HepG2 (cell line): ENCODE results near the gene ARHGEF40. TPM values are rescaled to one million over a fixed set of nuclear protein-coding genes. Genes with fewer than 3 reads are reported as not detected.

Experiments
- AGO1 ChIP-seq: fragments of 200-400 bp; formaldehyde crosslinking; IDR thresholded peaks from 2 replicates; pipeline ENCODE4 v1.6.1; 2017; ENCODE audit warnings: mild to moderate bottlenecking, low read depth, low read length, moderate library complexity; ENCODE audit not compliant: poor library complexity, severe bottlenecking
- ARNTL ChIP-seq: sonication (generic); formaldehyde crosslinking; IDR thresholded peaks from 2 replicates; pipeline ENCODE4 v1.4.0; 2020; ENCODE audit warnings: mild to moderate bottlenecking, missing genetic modification reagents
- ASH2L ChIP-seq: fragments of 300-600, 200-600 bp; sonication (generic); IDR thresholded peaks from 2 replicates; pipeline ENCODE4 v1.7.0; 2017; ENCODE audit warnings: low read depth, mild to moderate bottlenecking, moderate library complexity, mixed read lengths, low read length; ENCODE audit not compliant: insufficient read length
- CAMTA2 ChIP-seq: sonication (generic); formaldehyde crosslinking; IDR thresholded peaks from 2 replicates; pipeline ENCODE4 v1.4.0; 2020; ENCODE audit warnings: mild to moderate bottlenecking, missing genetic modification reagents, borderline replicate concordance
- HDAC6 ChIP-seq: fragments of 200-600 bp; sonication (generic); IDR thresholded peaks from 2 replicates; pipeline ENCODE4 v1.7.0; 2017; ENCODE audit warnings: mild to moderate bottlenecking, antibody characterized with exemption, low read length, low read depth
- KDM3A ChIP-seq: IDR thresholded peaks from 2 replicates; pipeline ENCODE4 v1.6.1; 2018; ENCODE audit warnings: low read depth, missing compliant biosample characterization
- KDM6A ChIP-seq: IDR thresholded peaks from 2 replicates; pipeline ENCODE4 v1.6.1; 2016; ENCODE audit warnings: low read depth
- MXI1 ChIP-seq: IDR thresholded peaks from 3 replicates; pipeline ENCODE4 v1.6.1; 2012; ENCODE audit warnings: low read depth, low read length, inconsistent platforms, borderline replicate concordance
- NR2F6 ChIP-seq, 2 experiments: IDR thresholded peaks; 2 replicates each; pipeline ENCODE4 v1.6.1; 2016; ENCODE audit warnings: antibody characterized with exemption in 1 of 2, mild to moderate bottlenecking in 1 of 2
- PLRG1 ChIP-seq: fragments of 450-650 bp; conservative IDR thresholded peaks from 2 replicates; pipeline ENCODE4 v1.6.1; 2016
- POLR2A ChIP-seq, 2 experiments: IDR thresholded peaks; 2 replicates each; pipeline ENCODE4 v1.6.1; 2011; ENCODE audit warnings: low read depth in 2 of 2, low read length in 2 of 2, mild to moderate bottlenecking in 1 of 2, moderate library complexity in 1 of 2; ENCODE audit not compliant: insufficient read depth in 1 of 2
- RFXAP ChIP-seq: sonication (generic); formaldehyde crosslinking; IDR thresholded peaks from 2 replicates; pipeline ENCODE4 v1.4.0; 2020; ENCODE audit warnings: missing genetic modification reagents, borderline replicate concordance
- SALL1 ChIP-seq: sonication (generic); formaldehyde crosslinking; IDR thresholded peaks from 2 replicates; pipeline ENCODE4 v1.8.0; 2022; ENCODE audit warnings: mild to moderate bottlenecking, missing genetic modification reagents
- SSRP1 ChIP-seq: IDR thresholded peaks from 2 replicates; pipeline ENCODE4 v1.6.1; 2016; ENCODE audit warnings: control low read depth
- STAG1 ChIP-seq: sonication (generic); formaldehyde crosslinking; IDR thresholded peaks from 2 replicates; pipeline ENCODE4 v1.4.0; 2020; ENCODE audit warnings: missing genetic modification reagents
- TBL1XR1 ChIP-seq: fragments of 150-350 bp; IDR thresholded peaks from 2 replicates; pipeline ENCODE4 v1.6.1; 2014; ENCODE audit warnings: borderline replicate concordance, low read length; ENCODE audit not compliant: partially characterized antibody
- TEAD3 ChIP-seq: optimal IDR thresholded peaks from 2 replicates; pipeline ENCODE3; 2016; ENCODE audit warnings: borderline replicate concordance
- TFDP2 ChIP-seq: sonication (generic); formaldehyde crosslinking; IDR thresholded peaks from 2 replicates; pipeline ENCODE4 v1.4.0; 2020; ENCODE audit warnings: missing genetic modification reagents
- YEATS2 ChIP-seq: sonication (generic); formaldehyde crosslinking; IDR thresholded peaks from 2 replicates; pipeline ENCODE4 v1.4.0; 2020; ENCODE audit warnings: missing genetic modification reagents, borderline replicate concordance
- ZFAT ChIP-seq: sonication (generic); formaldehyde crosslinking; conservative IDR thresholded peaks from 2 replicates; pipeline ENCODE4 v1.8.1; 2023; ENCODE audit warnings: missing genetic modification reagents, inconsistent platforms
- ZFP36 ChIP-seq: fragments of 150-350 bp; IDR thresholded peaks from 2 replicates; pipeline ENCODE4 v1.6.1; 2018; ENCODE audit warnings: borderline replicate concordance, low read length, low read depth; ENCODE audit not compliant: partially characterized antibody
- ZKSCAN1 ChIP-seq: fragments of 150-350 bp; IDR thresholded peaks from 2 replicates; pipeline ENCODE4 v1.6.1; 2014; ENCODE audit warnings: low read length
- ZMYM3 ChIP-seq: sonication (generic); formaldehyde crosslinking; IDR thresholded peaks from 2 replicates; pipeline ENCODE4 v1.5.1; 2020; ENCODE audit warnings: mild to moderate bottlenecking, missing genetic modification reagents
- ZNF121 ChIP-seq: sonication (generic); formaldehyde crosslinking; IDR thresholded peaks from 2 replicates; pipeline ENCODE4 v1.5.0; 2020; ENCODE audit warnings: mild to moderate bottlenecking, missing genetic modification reagents
- ZNF737 ChIP-seq: sonication (generic); formaldehyde crosslinking; IDR thresholded peaks from 2 replicates; pipeline ENCODE4 v1.5.0; 2020; ENCODE audit warnings: missing genetic modification reagents, mild to moderate bottlenecking, borderline replicate concordance
- ZNF773 ChIP-seq: sonication (generic); formaldehyde crosslinking; IDR thresholded peaks from 2 replicates; pipeline ENCODE4 v1.4.0; 2020; ENCODE audit warnings: missing genetic modification reagents, borderline replicate concordance
- ZNF780A ChIP-seq: sonication (generic); formaldehyde crosslinking; IDR thresholded peaks from 2 replicates; pipeline ENCODE4 v1.8.0; 2022; ENCODE audit warnings: mild to moderate bottlenecking, missing genetic modification reagents, moderate library complexity
- ZNF841 ChIP-seq: sonication (generic); formaldehyde crosslinking; IDR thresholded peaks from 2 replicates; pipeline ENCODE4 v1.8.1; 2023; ENCODE audit warnings: missing genetic modification reagents, borderline replicate concordance
- ZNF878 ChIP-seq: sonication (generic); formaldehyde crosslinking; IDR thresholded peaks from 2 replicates; pipeline ENCODE4 v1.8.1; 2023; ENCODE audit warnings: mild to moderate bottlenecking, missing genetic modification reagents, moderate library complexity
- polyA plus RNA-seq, 8 experiments: library from polyadenylated mRNA; depleted of rRNA in 3 of 8; stranded (reverse) in 7 of 8; unstranded in 1 of 8; fragments of >200 nt; fragmentation: Illumina TruSeq in 4 of 8; extraction: Trizol in 4 of 8; gene quantifications; 2 replicates each; pipeline versions ENCODE4 v1.2.1 to v1.2.3, GENCODE V29; 2011 to 2016; ENCODE audit warnings: low read depth in 4 of 8, missing spikeins in 1 of 8, mixed read lengths in 1 of 8; ENCODE audit not compliant: insufficient read depth in 1 of 8
- total RNA-seq, 5 experiments: library from RNA; depleted of rRNA; stranded (reverse); fragments of >200 nt; fragmentation: Illumina TruSeq; extraction: Trizol; gene quantifications; 2 replicates each; pipeline ENCODE4 v1.2.3, GENCODE V29; 2016; ENCODE audit warnings: low read depth in 1 of 5
- TF ChIP-seq, protein P1 (sequence below): sonication (generic); formaldehyde crosslinking; IDR thresholded peaks from 2 replicates; pipeline ENCODE4 v1.5.0; 2020; ENCODE audit warnings: mild to moderate bottlenecking, missing genetic modification reagents, borderline replicate concordance

The ARHGEF40 gene
- total and polyA plus RNA-seq, 2 of the 13 experiments (the other 11 are each of a cell fraction or from before 2014, with no cell fraction given), result 28.1 to 78.1 TPM

- TF ChIP-seq KDM3A (CRISPR knock-in tag) (no peak), YEATS2 (no peak), ZKSCAN1 (no peak), CAMTA2 (CRISPR knock-in tag) (no peak), ZFAT (CRISPR knock-in tag) (no peak), HDAC6 (no peak), ZMYM3 (no peak), PLRG1 (no peak), SALL1 (CRISPR knock-in tag) (0 out of 2 replicates have a peak, but pooled peaks have one; percentile 13), MXI1 (no peak), ZNF121 (CRISPR knock-in tag) (no peak), ZNF841 (CRISPR knock-in tag) (no peak), TFDP2 (CRISPR knock-in tag) (0 out of 2 replicates have a peak, but pooled peaks have one; percentile 22), ZFP36 (no peak), AGO1 (no peak), TEAD3 (CRISPR knock-in tag) (peak; percentile 87), RFXAP (CRISPR knock-in tag) (no peak), ARNTL (CRISPR knock-in tag) (no peak), NR2F6 (IDR thresholded peaks at IDR 0.05) (peak; percentile 26; the same call in 1 of the 2 replicates), NR2F6 (CRISPR knock-in tag; IDR thresholded peaks at IDR 0.05) (peak; percentile 44; the same call in 1 of the 2 replicates), ASH2L (peak; percentile 60), TBL1XR1 (no peak), ZNF737 (CRISPR knock-in tag) (no peak), ZNF878 (CRISPR knock-in tag) (no peak), ZNF780A (CRISPR knock-in tag) (no peak), POLR2A (IDR thresholded peaks at IDR 0.05; ENCODE audit: insufficient read depth in 1 of 2, low read depth in 2 of 2, low read length in 2 of 2) (peak in 1 of 2 experiments; percentile 39; a peak in 1 of 4 replicates), ZNF773 (CRISPR knock-in tag) (no peak), SSRP1 (CRISPR knock-in tag) (no peak), KDM6A (no peak), STAG1 (CRISPR knock-in tag) (no peak)
- TF ChIP-seq, protein P1, sequence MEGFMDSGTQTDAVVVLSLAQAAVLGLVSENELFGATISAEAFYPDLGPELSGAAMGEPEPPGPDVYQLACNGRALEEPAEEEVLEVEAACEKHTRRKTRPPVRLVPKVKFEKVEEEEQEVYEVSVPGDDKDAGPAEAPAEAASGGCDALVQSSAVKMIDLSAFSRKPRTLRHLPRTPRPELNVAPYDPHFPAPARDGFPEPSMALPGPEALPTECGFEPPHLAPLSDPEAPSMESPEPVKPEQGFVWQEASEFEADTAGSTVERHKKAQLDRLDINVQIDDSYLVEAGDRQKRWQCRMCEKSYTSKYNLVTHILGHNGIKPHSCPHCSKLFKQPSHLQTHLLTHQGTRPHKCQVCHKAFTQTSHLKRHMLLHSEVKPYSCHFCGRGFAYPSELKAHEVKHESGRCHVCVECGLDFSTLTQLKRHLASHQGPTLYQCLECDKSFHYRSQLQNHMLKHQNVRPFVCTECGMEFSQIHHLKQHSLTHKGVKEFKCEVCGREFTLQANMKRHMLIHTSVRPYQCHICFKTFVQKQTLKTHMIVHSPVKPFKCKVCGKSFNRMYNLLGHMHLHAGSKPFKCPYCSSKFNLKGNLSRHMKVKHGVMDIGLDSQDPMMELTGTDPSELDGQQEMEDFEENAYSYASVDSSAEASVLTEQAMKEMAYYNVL (CRISPR knock-in tag), result no peak
Observed at GRCh38 chr14:21098076-21098891, 28.2 kb downstream of the ARHGEF40 start, which contains the start of gene ZNF219 (continued).
